Stimulated activated CD8-positive, alpha-beta memory T cell treated with anti-CD3 and anti-CD28 coated beads, Interleukin-2, amount 100 ng/mL, for 48 hours (primary cell): ENCODE data around the gene HM13.
"Not testable (repeated sequence)": the region's sequence is repeated elsewhere in the genome, so short reads cannot be mapped to it uniquely, and the experiment has no call there.

Experiments used
- DNase-seq, 2 donors: peaks; one replicate each; pipeline ENCODE4 v3.0.0-alpha.2; 2020; ENCODE audit warnings: low read depth in 2 of 2

Gene HM13

GRCh38 chr20:31606804-31607639, 92.8 kb downstream of the HM13 start:
- no peak for DNase-seq

- no peak for DNase-seq
These were observed 93.5 kb downstream of the HM13 start for GRCh38 chr20:31607640-31608250.

GRCh38 chr20:31608251-31608945, 94.2 kb downstream of the HM13 start:
- no peak for DNase-seq

GRCh38 chr20:31612271-31612640, 98.0 kb downstream of the HM13 start:
- DNase-seq: not testable (repeated sequence)

- DNase-seq: no peak
These were observed 101.2 kb downstream of the HM13 start for GRCh38 chr20:31615416-31615815.

- no peak for DNase-seq
These were observed 103.3 kb downstream of the HM13 start for GRCh38 chr20:31617432-31618104.
